Measurements from ENCODE around the gene UQCRC1. TPM values are rescaled to one million over a fixed set of nuclear protein-coding genes. Genes with fewer than 3 reads are reported as not detected.

The UQCRC1 gene
- total and polyA plus RNA-seq, 2 donors: 108 to 159 TPM

DNA sequence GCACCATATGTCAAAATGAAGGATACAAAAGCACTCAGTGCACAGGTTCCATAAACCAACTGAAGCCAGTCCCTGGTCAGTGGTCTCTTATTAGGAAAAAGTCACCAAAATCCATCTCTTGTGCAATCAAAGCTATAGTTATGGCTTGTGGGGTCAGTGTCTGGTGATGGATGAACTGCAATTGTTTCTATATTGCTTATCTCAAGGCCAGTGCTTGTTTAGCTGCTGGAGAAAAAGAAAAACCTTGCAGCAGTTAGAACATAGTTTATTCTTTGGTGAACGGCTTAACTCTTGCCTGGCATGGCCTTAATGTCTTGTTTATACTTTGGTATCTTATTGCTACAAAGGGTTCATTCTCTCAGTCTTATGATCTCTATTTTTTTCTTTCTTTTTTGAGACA is 2.9 kb upstream of the UQCRC1 start:
- peaks cover 4 to 13% of the 10 kb centered on the region in 2 donors for H3K4me1 ChIP-seq (ENCODE audit: control insufficient read depth in 2 of 2, insufficient read depth in 2 of 2, low read length in 2 of 2)
- H3K4me3 ChIP-seq (ENCODE audit: low read length in 2 of 2): no peak overlapping the region
- H3K9me3 ChIP-seq (ENCODE audit: control insufficient read depth in 2 of 2, insufficient read depth in 1 of 2, low read length in 1 of 2): peaks cover 1 to 17% of the 10 kb centered on the region in 2 donors
- H3K27me3 ChIP-seq (ENCODE audit: control insufficient read depth in 2 of 2, insufficient read depth in 1 of 2, low read length in 1 of 2): no peaks in the 10 kb centered on the region
- DNase-seq (ENCODE audit: low read depth in 6 of 9, low spot score in 9 of 9): no peak
- peaks cover 0 to 5% of the 10 kb centered on the region in 2 donors for H3K36me3 ChIP-seq (ENCODE audit: control insufficient read depth in 2 of 2, insufficient read depth in 2 of 2, low read length in 1 of 2)
- 95% methylated on average over 1 of the region's 1 CpG for WGBS
- no peak overlapping the region for H3K27ac ChIP-seq (ENCODE audit: low read depth in 1 of 2, low read length in 1 of 2)

DNA sequence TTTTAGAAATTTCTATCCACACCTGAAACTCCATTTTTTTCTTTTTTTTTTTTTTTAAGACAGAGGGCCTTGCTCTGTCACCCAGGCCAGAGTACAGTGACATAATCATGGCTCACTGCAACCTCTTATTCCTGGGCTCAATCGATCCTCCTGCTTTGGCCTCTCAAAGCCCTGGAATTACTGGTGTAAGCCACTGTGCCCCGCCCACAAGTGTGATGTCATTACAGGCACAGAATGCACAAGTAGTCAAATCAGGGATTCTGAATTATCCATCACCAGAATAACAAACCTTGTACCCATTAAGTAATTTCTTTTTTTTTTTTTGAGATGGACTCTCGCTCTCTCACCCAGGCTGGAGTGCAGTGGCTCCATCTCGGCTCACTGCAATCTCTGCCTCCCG is 1.9 kb downstream of the UQCRC1 start:
- Histone ChIP-seq H3K27me3 (ENCODE audit: control insufficient read depth in 2 of 2, insufficient read depth in 1 of 2, low read length in 1 of 2) (no peaks in the 10 kb centered on the region), H3K4me3 (ENCODE audit: low read length in 2 of 2) (no peak overlapping the region), H3K4me1 (ENCODE audit: control insufficient read depth in 2 of 2, insufficient read depth in 2 of 2, low read length in 2 of 2) (peaks cover 4 to 13% of the 10 kb centered on the region in 2 donors), H3K9me3 (ENCODE audit: control insufficient read depth in 2 of 2, insufficient read depth in 1 of 2, low read length in 1 of 2) (peaks cover 0 to 4% of the 10 kb centered on the region in 2 donors), H3K36me3 (ENCODE audit: control insufficient read depth in 2 of 2, insufficient read depth in 2 of 2, low read length in 1 of 2) (peaks cover 34 to 45% of the 10 kb centered on the region in 2 donors), H3K27ac (ENCODE audit: low read depth in 1 of 2, low read length in 1 of 2) (no peak overlapping the region)
- WGBS: 98% methylated on average over 5 of the region's 5 CpGs
- DNase-seq (ENCODE audit: low read depth in 6 of 9, low spot score in 9 of 9): no peak

DNA sequence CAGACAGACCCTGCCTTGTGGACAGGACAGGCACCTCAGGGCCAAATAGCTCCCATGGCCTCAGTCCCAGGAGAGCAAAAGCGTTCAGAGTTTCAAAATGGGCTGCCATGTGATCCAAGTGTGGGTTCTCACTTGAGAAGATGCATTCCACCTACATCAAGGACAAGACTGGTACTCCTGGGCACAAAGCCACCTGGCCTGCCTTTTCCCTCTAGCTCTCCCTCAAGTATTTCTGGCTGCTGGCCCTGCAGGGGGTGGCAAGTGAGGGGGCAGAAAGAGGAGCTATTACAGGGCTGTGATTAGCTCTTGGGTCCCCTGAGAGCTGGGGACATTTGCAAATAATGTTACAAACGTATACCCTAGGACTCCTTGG is 7.8 kb downstream of the UQCRC1 start:
- WGBS: 98% methylated on average over 2 of the region's 2 CpGs
- H3K4me3 ChIP-seq (ENCODE audit: low read length in 2 of 2): no peak overlapping the region
- H3K9me3 ChIP-seq (ENCODE audit: control insufficient read depth in 2 of 2, insufficient read depth in 1 of 2, low read length in 1 of 2): no peaks in the 10 kb centered on the region
- peaks cover 0 to 16% of the 10 kb centered on the region in 2 donors for H3K4me1 ChIP-seq (ENCODE audit: control insufficient read depth in 2 of 2, insufficient read depth in 2 of 2, low read length in 2 of 2)
- no peak for DNase-seq (ENCODE audit: low read depth in 6 of 9, low spot score in 9 of 9)
- H3K36me3 ChIP-seq (ENCODE audit: control insufficient read depth in 2 of 2, insufficient read depth in 2 of 2, low read length in 1 of 2): peaks cover 77 to 90% of the 10 kb centered on the region in 2 donors
- no peak overlapping the region for H3K27ac ChIP-seq (ENCODE audit: low read depth in 1 of 2, low read length in 1 of 2)
- no peaks in the 10 kb centered on the region for H3K27me3 ChIP-seq (ENCODE audit: control insufficient read depth in 2 of 2, insufficient read depth in 1 of 2, low read length in 1 of 2)

DNA sequence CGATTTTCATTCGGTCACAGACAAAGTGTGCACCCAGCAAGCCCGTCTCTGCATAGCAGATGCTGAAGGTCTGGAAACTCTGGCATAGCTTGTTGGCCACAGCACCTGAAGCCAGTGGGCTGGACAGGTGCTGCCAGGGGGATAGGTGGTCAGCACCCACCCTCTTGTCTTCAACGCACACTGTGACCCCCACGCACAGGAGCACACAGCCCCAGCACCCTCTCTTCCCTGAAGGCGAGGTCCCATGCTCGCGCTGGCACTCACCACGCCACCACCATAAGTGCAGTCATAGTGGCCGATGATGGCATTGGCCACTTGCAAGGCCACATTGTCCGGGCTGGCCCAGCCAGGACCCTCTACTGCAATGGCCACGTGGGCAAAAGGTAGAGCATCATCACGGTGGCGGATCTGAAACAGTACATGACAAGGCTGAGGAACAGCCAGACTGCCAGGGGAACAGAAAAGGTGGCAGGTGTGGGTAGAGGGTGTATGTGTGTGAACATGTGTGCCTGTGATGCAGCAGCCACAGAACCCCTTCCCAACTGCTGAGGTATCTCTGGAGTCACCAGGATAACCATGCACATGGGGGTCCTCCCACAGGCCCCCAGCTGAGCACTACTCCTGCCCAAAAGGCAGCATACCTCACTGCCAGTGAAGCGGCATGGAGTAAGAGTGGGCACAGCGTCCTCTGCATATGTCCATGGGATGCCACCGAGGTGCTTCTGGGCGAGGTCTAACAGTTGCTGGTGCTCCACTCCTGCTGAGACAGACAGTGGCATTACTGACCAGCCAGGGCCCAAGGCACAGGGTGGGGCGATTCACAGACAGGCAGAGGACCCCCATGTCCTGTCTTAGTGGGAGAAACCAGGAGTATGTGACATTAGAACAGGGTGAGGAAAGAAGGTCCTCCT is 8.5 kb downstream of the UQCRC1 start:
- no peak for DNase-seq (ENCODE audit: low read depth in 6 of 9, low spot score in 9 of 9)
- Histone ChIP-seq H3K9me3 (ENCODE audit: control insufficient read depth in 2 of 2, insufficient read depth in 1 of 2, low read length in 1 of 2) (no peaks in the 10 kb centered on the region), H3K27ac (ENCODE audit: low read depth in 1 of 2, low read length in 1 of 2) (no peak overlapping the region), H3K4me3 (ENCODE audit: low read length in 2 of 2) (no peak overlapping the region), H3K4me1 (ENCODE audit: control insufficient read depth in 2 of 2, insufficient read depth in 2 of 2, low read length in 2 of 2) (peaks cover 0 to 16% of the 10 kb centered on the region in 2 donors), H3K36me3 (ENCODE audit: control insufficient read depth in 2 of 2, insufficient read depth in 2 of 2, low read length in 1 of 2) (peaks cover 77 to 85% of the 10 kb centered on the region in 2 donors), H3K27me3 (ENCODE audit: control insufficient read depth in 2 of 2, insufficient read depth in 1 of 2, low read length in 1 of 2) (peaks cover 0 to 6% of the 10 kb centered on the region in 2 donors)
- WGBS: 98% methylated on average over 19 of the region's 19 CpGs

DNA sequence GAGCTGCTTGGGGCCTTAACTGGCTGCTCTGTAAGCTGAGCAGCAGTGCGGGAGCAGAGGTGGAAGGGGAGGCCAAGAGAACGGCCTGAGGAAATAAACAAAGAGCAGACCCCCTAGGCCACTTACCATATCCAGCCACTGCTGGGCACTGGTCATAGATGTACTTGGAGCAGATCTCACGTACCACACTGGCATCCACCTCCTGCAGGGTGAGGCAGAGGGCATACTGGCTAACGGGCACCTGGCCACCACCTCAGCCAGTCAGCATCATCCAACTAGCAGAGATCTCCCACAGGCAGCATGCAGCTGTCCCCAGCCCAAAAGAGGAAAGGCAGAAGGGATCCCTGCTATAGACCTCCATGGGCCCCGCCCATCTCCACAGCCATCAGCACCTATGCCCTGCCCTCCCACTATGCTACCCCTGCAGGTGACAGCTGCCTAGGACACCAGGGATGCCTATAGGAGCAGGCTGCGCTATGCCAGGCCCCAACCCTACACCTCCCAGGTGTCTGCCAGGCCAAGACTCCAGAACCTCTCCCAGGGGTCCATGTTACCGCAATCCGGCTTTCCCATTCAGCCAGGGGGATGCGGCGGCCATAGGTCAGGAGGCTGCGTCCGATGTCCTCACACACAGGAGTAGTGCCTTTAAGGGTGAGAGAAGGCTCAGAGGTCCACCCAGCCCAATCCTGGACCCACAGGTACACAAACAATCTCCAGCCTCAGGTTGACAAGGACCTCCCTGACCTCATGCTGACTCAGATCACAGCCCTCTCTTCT is 9.7 kb downstream of the UQCRC1 start:
- no peak for DNase-seq (ENCODE audit: low read depth in 6 of 9, low spot score in 9 of 9)
- no peak overlapping the region for H3K4me3 ChIP-seq (ENCODE audit: low read length in 2 of 2)
- no peaks in the 10 kb centered on the region for H3K9me3 ChIP-seq (ENCODE audit: control insufficient read depth in 2 of 2, insufficient read depth in 1 of 2, low read length in 1 of 2)
- H3K27me3 ChIP-seq (ENCODE audit: control insufficient read depth in 2 of 2, insufficient read depth in 1 of 2, low read length in 1 of 2): peaks cover 6 to 18% of the 10 kb centered on the region in 2 donors
- peaks cover 0 to 16% of the 10 kb centered on the region in 2 donors for H3K4me1 ChIP-seq (ENCODE audit: control insufficient read depth in 2 of 2, insufficient read depth in 2 of 2, low read length in 2 of 2)
- H3K36me3 ChIP-seq (ENCODE audit: control insufficient read depth in 2 of 2, insufficient read depth in 2 of 2, low read length in 1 of 2): peaks cover 65 to 73% of the 10 kb centered on the region in 2 donors
- no peak overlapping the region for H3K27ac ChIP-seq (ENCODE audit: low read depth in 1 of 2, low read length in 1 of 2)
- 98% methylated on average over 12 of the region's 12 CpGs for WGBS

DNA sequence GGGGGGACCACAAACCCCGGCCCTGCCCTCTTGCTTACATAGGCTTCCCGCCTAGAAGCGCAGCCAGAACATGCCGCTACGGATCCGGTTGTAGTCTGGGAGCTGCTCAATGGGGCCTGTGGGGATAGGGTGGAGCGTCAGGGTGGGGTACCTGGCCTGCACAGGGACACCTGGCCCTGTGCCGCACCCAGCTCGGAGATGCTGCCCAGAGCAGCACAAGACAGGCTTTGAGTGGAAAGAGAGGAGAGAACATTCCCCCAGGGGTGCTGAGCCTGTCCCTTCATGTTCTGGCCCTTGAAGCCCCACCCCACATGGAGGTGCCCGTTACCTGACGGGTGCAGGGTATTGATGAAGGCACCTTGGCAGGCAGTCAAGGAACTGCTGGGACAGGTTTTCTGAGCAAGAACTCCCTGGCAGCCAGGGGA is 10.4 kb downstream of the UQCRC1 start:
- DNase-seq (ENCODE audit: low read depth in 6 of 9, low spot score in 9 of 9): no peak
- 97% methylated on average over 11 of the region's 11 CpGs for WGBS
- peaks cover 0 to 16% of the 10 kb centered on the region in 2 donors for H3K4me1 ChIP-seq (ENCODE audit: control insufficient read depth in 2 of 2, insufficient read depth in 2 of 2, low read length in 2 of 2)

DNA sequence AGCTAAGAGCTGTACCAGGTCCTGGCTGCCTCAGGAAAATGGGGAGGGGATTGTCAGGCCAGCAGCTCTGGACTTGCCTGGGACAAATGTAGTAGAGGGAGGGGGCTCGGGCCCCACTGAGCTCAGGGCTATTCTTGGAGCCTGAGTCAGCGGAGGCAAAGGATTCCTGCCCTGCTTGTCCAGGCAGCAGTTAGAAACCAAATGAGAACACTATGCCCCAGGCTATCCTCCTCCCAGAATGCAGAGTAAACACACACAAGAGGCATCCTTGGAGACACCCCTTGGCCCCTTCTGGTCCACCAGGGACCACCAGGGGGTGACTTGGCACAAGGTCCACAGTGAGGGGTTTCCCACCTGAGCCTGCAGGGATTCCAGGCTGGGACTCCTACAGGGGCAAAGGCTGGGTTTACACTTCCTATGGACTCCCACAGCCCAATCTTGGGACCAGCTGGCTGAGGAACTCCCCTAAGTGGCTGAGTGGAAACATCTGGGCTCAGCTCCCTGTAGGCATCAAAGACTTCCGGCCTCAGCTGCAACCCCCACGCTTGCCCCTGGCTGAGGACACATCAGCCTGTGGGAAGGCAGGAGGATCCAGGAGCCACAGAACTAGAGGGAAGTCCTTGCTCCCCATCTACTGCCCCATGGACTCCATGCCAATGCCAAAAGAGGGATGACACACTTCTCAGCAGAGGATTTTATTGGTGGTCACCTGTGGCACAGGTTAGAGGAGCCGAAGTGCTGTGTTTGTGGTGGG is 10.9 kb downstream of the UQCRC1 start:
- Histone ChIP-seq H3K36me3 (ENCODE audit: control insufficient read depth in 2 of 2, insufficient read depth in 2 of 2, low read length in 1 of 2) (peaks cover 53 to 61% of the 10 kb centered on the region in 2 donors), H3K4me1 (ENCODE audit: control insufficient read depth in 2 of 2, insufficient read depth in 2 of 2, low read length in 2 of 2) (peaks cover 0 to 16% of the 10 kb centered on the region in 2 donors), H3K9me3 (ENCODE audit: control insufficient read depth in 2 of 2, insufficient read depth in 1 of 2, low read length in 1 of 2) (no peaks in the 10 kb centered on the region), H3K27ac (ENCODE audit: low read depth in 1 of 2, low read length in 1 of 2) (peak overlapping the region; percentile 74), H3K27me3 (ENCODE audit: control insufficient read depth in 2 of 2, insufficient read depth in 1 of 2, low read length in 1 of 2) (peaks cover 16 to 30% of the 10 kb centered on the region in 2 donors), H3K4me3 (ENCODE audit: low read length in 2 of 2) (no peak overlapping the region)
- no peak for DNase-seq (ENCODE audit: low read depth in 6 of 9, low spot score in 9 of 9)
- WGBS: 84% methylated on average over 5 of the region's 5 CpGs

More for the DNA sequence above, 10.4 kb downstream of the UQCRC1 start:
- H3K27me3 ChIP-seq (ENCODE audit: control insufficient read depth in 2 of 2, insufficient read depth in 1 of 2, low read length in 1 of 2): peaks cover 13 to 24% of the 10 kb centered on the region in 2 donors
- H3K36me3 ChIP-seq (ENCODE audit: control insufficient read depth in 2 of 2, insufficient read depth in 2 of 2, low read length in 1 of 2): peaks cover 59 to 67% of the 10 kb centered on the region in 2 donors
- H3K27ac ChIP-seq (ENCODE audit: low read depth in 1 of 2, low read length in 1 of 2): peak overlapping the region; percentile 74
- H3K9me3 ChIP-seq (ENCODE audit: control insufficient read depth in 2 of 2, insufficient read depth in 1 of 2, low read length in 1 of 2): no peaks in the 10 kb centered on the region
- H3K4me3 ChIP-seq (ENCODE audit: low read length in 2 of 2): no peak overlapping the region

DNA sequence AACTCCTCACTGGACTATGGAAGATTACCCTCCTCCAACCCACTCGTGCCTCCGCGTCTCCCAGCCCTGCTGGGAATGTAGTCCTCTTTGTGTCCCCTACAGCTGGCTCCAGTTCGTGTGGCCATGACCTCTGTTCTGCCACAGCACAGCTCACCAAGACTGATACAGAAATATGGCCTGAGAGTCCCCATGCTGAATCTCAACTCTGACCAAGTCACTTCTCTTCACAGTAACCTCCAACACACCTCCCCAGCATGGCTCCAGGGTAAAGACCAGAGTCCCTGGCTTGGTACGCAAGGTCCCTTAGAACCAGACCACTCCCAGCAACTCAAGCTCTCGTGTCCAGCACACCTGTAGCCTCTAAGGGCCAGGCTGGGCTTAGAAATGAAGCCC is 12.0 kb downstream of the UQCRC1 start:
- H3K27ac ChIP-seq (ENCODE audit: low read depth in 1 of 2, low read length in 1 of 2): no peak overlapping the region
- H3K4me3 ChIP-seq (ENCODE audit: low read length in 2 of 2): no peak overlapping the region
- 96% methylated on average over 6 of the region's 6 CpGs for WGBS
- peaks cover 0 to 16% of the 10 kb centered on the region in 2 donors for H3K4me1 ChIP-seq (ENCODE audit: control insufficient read depth in 2 of 2, insufficient read depth in 2 of 2, low read length in 2 of 2)
- peaks cover 42 to 50% of the 10 kb centered on the region in 2 donors for H3K36me3 ChIP-seq (ENCODE audit: control insufficient read depth in 2 of 2, insufficient read depth in 2 of 2, low read length in 1 of 2)
- H3K27me3 ChIP-seq (ENCODE audit: control insufficient read depth in 2 of 2, insufficient read depth in 1 of 2, low read length in 1 of 2): peaks cover 18 to 40% of the 10 kb centered on the region in 2 donors
- no peak for DNase-seq (ENCODE audit: low read depth in 6 of 9, low spot score in 9 of 9)
- H3K9me3 ChIP-seq (ENCODE audit: control insufficient read depth in 2 of 2, insufficient read depth in 1 of 2, low read length in 1 of 2): no peaks in the 10 kb centered on the region

Data from thymus (tissue), 11 donors.